Mesothelial cell of epicardium (in vitro differentiated cells): ENCODE results near the gene ANO2. TPM values are rescaled to one million over a fixed set of nuclear protein-coding genes. Genes with fewer than 3 reads are reported as not detected.

Experiments used
- DNase-seq, 2 experiments: peaks; one replicate each; pipeline ENCODE4 v3.0.0; 2021; ENCODE audit warnings: low spot score in 2 of 2; ENCODE audit not compliant: unreplicated experiment in 2 of 2
- H3K27ac Mint-ChIP-seq: 2 replicates; pipeline ENCODE4 v1.8.0; 2021; ENCODE audit warnings: mixed read lengths
- H3K27me3 Mint-ChIP-seq: 2 replicates; pipeline ENCODE4 v1.8.0; 2021; ENCODE audit warnings: low read depth, mixed read lengths
- H3K36me3 Mint-ChIP-seq: 2 replicates; pipeline ENCODE4 v1.8.0; 2021; ENCODE audit warnings: mixed read lengths
- H3K4me1 Mint-ChIP-seq: 2 replicates; pipeline ENCODE4 v1.8.0; 2021; ENCODE audit warnings: mixed read lengths
- H3K4me3 Mint-ChIP-seq: 2 replicates; pipeline ENCODE4 v1.8.0; 2021; ENCODE audit warnings: mild to moderate bottlenecking, moderate library complexity, mixed read lengths
- H3K9me3 Mint-ChIP-seq: 2 replicates; pipeline ENCODE4 v1.8.0; 2021; ENCODE audit warnings: mixed read lengths
- total RNA-seq: library from RNA; stranded (reverse); gene quantifications from 3 replicates; pipeline ENCODE4 v1.2.1, GENCODE V29; 2021
- TF ChIP-seq, protein P1 (sequence below): fragments of 200-600 bp; sonication (generic); IDR thresholded peaks from one replicate; pipeline ENCODE4 v1.5.0; 2021; ENCODE audit warnings: antibody characterized with exemption; ENCODE audit not compliant: unreplicated experiment

Gene ANO2
- total RNA-seq, 1 donor from 2014 or later, result 6.3 TPM

GRCh38 chr12:5730962-5731361 is 214.1 kb downstream of the ANO2 start:
- H3K27me3 Mint-ChIP-seq, result no peaks in the 10 kb centered on the region
- H3K36me3 Mint-ChIP-seq, result no peaks in the 10 kb centered on the region
- H3K27ac Mint-ChIP-seq, result no peak overlapping the region
- no peak overlapping the region for H3K4me3 Mint-ChIP-seq
- no peak for DNase-seq
- no peaks in the 10 kb centered on the region for H3K4me1 Mint-ChIP-seq
- H3K9me3 Mint-ChIP-seq, result no peaks in the 10 kb centered on the region
- TF ChIP-seq, protein P1, sequence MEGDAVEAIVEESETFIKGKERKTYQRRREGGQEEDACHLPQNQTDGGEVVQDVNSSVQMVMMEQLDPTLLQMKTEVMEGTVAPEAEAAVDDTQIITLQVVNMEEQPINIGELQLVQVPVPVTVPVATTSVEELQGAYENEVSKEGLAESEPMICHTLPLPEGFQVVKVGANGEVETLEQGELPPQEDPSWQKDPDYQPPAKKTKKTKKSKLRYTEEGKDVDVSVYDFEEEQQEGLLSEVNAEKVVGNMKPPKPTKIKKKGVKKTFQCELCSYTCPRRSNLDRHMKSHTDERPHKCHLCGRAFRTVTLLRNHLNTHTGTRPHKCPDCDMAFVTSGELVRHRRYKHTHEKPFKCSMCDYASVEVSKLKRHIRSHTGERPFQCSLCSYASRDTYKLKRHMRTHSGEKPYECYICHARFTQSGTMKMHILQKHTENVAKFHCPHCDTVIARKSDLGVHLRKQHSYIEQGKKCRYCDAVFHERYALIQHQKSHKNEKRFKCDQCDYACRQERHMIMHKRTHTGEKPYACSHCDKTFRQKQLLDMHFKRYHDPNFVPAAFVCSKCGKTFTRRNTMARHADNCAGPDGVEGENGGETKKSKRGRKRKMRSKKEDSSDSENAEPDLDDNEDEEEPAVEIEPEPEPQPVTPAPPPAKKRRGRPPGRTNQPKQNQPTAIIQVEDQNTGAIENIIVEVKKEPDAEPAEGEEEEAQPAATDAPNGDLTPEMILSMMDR, result no peak

DNA sequence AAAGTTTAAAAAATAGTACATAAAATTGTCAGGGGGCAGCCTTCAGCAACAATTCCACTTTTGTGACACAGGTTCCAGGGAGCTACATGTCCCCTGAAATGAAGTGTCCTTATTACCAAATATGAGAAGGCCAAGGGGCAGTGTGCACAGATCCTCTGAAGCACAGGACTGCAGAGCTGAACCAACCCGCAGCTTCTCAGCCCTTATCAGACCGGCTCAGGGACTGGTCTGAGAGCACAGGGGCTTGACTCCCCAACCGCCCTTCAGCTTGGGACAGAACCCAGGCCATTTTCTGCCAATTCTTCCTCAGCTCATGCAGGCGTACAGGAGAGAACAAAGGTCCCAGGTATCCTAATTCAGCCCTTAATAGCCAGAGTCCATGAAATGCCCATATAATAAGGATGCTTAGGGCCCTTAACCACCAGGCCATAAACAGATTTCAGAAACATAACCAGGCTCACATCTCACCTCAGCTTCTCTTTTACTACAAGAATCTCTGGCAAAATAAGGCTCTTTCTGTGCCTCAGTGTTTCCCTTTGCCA is 221.3 kb downstream of the ANO2 start:
- no peak overlapping the region for H3K27ac Mint-ChIP-seq
- H3K36me3 Mint-ChIP-seq, result no peaks in the 10 kb centered on the region
- H3K27me3 Mint-ChIP-seq, result peaks cover 4% of the 10 kb centered on the region
- H3K9me3 Mint-ChIP-seq, result no peaks in the 10 kb centered on the region
- TF ChIP-seq, protein P1, result no peak
- no peaks in the 10 kb centered on the region for H3K4me1 Mint-ChIP-seq
- no peak overlapping the region for H3K4me3 Mint-ChIP-seq
- no peak for DNase-seq

GRCh38 chr12:5723071-5723470 is 222.0 kb downstream of the ANO2 start:
- H3K27ac Mint-ChIP-seq, result no peak overlapping the region
- H3K27me3 Mint-ChIP-seq, result peaks cover 8% of the 10 kb centered on the region
- no peaks in the 10 kb centered on the region for H3K9me3 Mint-ChIP-seq
- TF ChIP-seq, protein P1, result no peak
- H3K36me3 Mint-ChIP-seq, result no peaks in the 10 kb centered on the region
- DNase-seq, result no peak
- no peaks in the 10 kb centered on the region for H3K4me1 Mint-ChIP-seq
- no peak overlapping the region for H3K4me3 Mint-ChIP-seq

- Mint-ChIP-seq H3K36me3 (no peaks in the 10 kb centered on the region), H3K27me3 (peaks cover 8% of the 10 kb centered on the region), H3K9me3 (no peaks in the 10 kb centered on the region), H3K4me3 (no peak overlapping the region), H3K27ac (no peak overlapping the region), H3K4me1 (no peaks in the 10 kb centered on the region)
- TF ChIP-seq, protein P1, result no peak
- DNase-seq, result peak in 1 of 2 experiments; percentile 13
Measured at GRCh38 chr12:5720381-5721005, 224.6 kb downstream of the ANO2 start.

GRCh38 chr12:5718680-5719079 is 226.4 kb downstream of the ANO2 start:
- Mint-ChIP-seq H3K36me3 (no peaks in the 10 kb centered on the region), H3K27ac (no peak overlapping the region), H3K9me3 (no peaks in the 10 kb centered on the region), H3K4me1 (no peaks in the 10 kb centered on the region), H3K4me3 (no peak overlapping the region), H3K27me3 (peaks cover 8% of the 10 kb centered on the region)
- TF ChIP-seq, protein P1, result no peak
- DNase-seq, result no peak
